H9 (cell line): ENCODE measurements around the gene HBZ. TPM values are rescaled to one million over a fixed set of nuclear protein-coding genes. Genes with fewer than 3 reads are reported as not detected.

Experiments used
- DNase-seq: peaks from one replicate; pipeline ENCODE4 v3.0.0-alpha.2; 2017
- H2AFZ ChIP-seq: one replicate; pipeline ENCODE4 v1.6.1; 2013; ENCODE audit warnings: mild to moderate bottlenecking, low read length, control low read depth, moderate library complexity
- H2AK5ac ChIP-seq: 2 replicates; pipeline ENCODE4 v1.6.1; 2013; ENCODE audit warnings: low read length, control low read depth, mixed read lengths; ENCODE audit not compliant: insufficient read length
- H2BK120ac ChIP-seq: one replicate; pipeline ENCODE4 v1.6.1; 2013; ENCODE audit warnings: low read depth, mild to moderate bottlenecking, low read length, control low read depth, inconsistent platforms; ENCODE audit not compliant: poor library complexity, severe bottlenecking
- H2BK12ac ChIP-seq: 2 replicates; pipeline ENCODE4 v1.6.1; 2013; ENCODE audit warnings: low read length, control low read depth, mixed read lengths, low read depth; ENCODE audit not compliant: insufficient read length
- H2BK15ac ChIP-seq: 2 replicates; pipeline ENCODE4 v1.6.1; 2013; ENCODE audit warnings: low read depth, low read length, control low read depth
- H2BK20ac ChIP-seq: one replicate; pipeline ENCODE4 v1.6.1; 2013; ENCODE audit warnings: low read depth, mild to moderate bottlenecking, low read length, control low read depth, inconsistent platforms; ENCODE audit not compliant: poor library complexity, severe bottlenecking
- H2BK5ac ChIP-seq: 2 replicates; pipeline ENCODE4 v1.6.1; 2013; ENCODE audit warnings: low read length, control low read depth, mixed read lengths; ENCODE audit not compliant: insufficient read length
- H3K14ac ChIP-seq: 2 replicates; pipeline ENCODE4 v1.6.1; 2013; ENCODE audit warnings: low read length, control low read depth; ENCODE audit not compliant: insufficient read depth
- H3K18ac ChIP-seq: 2 replicates; pipeline ENCODE4 v1.6.1; 2013; ENCODE audit warnings: low read depth, mild to moderate bottlenecking, mixed read lengths, low read length, control low read depth; ENCODE audit not compliant: insufficient read length
- H3K23ac ChIP-seq: 2 replicates; pipeline ENCODE4 v1.6.1; 2013; ENCODE audit warnings: low read length, control low read depth, mixed read lengths, low read depth; ENCODE audit not compliant: insufficient read length
- H3K23me2 ChIP-seq: 2 replicates; pipeline ENCODE4 v1.6.1; 2013; ENCODE audit warnings: low read depth, mild to moderate bottlenecking, mixed read lengths, low read length, control low read depth; ENCODE audit not compliant: insufficient read length, poor library complexity, severe bottlenecking
- H3K27ac ChIP-seq: 2 replicates; pipeline ENCODE4 v1.5.1; 2013; ENCODE audit warnings: low read length, control low read depth, mixed read lengths, low read depth; ENCODE audit not compliant: insufficient read length
- H3K27me3 ChIP-seq: 2 replicates; pipeline ENCODE4 v1.6.1; 2013; ENCODE audit warnings: low read length, control low read depth, inconsistent platforms; ENCODE audit not compliant: insufficient read depth
- H3K4ac ChIP-seq: 2 replicates; pipeline ENCODE4 v1.6.1; 2013; ENCODE audit warnings: low read depth, mild to moderate bottlenecking, control low read depth, inconsistent platforms, low read length, moderate library complexity
- H3K4me1 ChIP-seq: 2 replicates; pipeline ENCODE4 v1.6.1; 2013; ENCODE audit warnings: low read length, control low read depth, inconsistent platforms; ENCODE audit not compliant: insufficient read depth
- H3K4me2 ChIP-seq: 2 replicates; pipeline ENCODE4 v1.6.1; 2013; ENCODE audit warnings: low read length, control low read depth, mixed read lengths; ENCODE audit not compliant: insufficient read length, insufficient read depth
- H3K56ac ChIP-seq: 2 replicates; pipeline ENCODE4 v1.6.1; 2013; ENCODE audit warnings: low read depth, mild to moderate bottlenecking, mixed read lengths, low read length, control low read depth; ENCODE audit not compliant: insufficient read length
- H3K79me1 ChIP-seq: 2 replicates; pipeline ENCODE4 v1.6.1; 2013; ENCODE audit warnings: low read depth, mild to moderate bottlenecking, moderate library complexity, low read length, control low read depth, inconsistent platforms; ENCODE audit not compliant: insufficient read depth, poor library complexity, severe bottlenecking
- H3K79me2 ChIP-seq: 2 replicates; pipeline ENCODE4 v1.6.1; 2013; ENCODE audit warnings: low read length, control low read depth, inconsistent platforms; ENCODE audit not compliant: insufficient read depth
- H3K9ac ChIP-seq: 2 replicates; pipeline ENCODE4 v1.6.1; 2013; ENCODE audit warnings: low read length, control low read depth, mixed read lengths; ENCODE audit not compliant: insufficient read length; ENCODE audit errors: extremely low read depth
- H3K9me3 ChIP-seq: one replicate; pipeline ENCODE4 v1.6.1; 2013; ENCODE audit warnings: low read depth, low read length, inconsistent platforms; ENCODE audit not compliant: control insufficient read depth
- H3T11ph ChIP-seq: one replicate; pipeline ENCODE4 v1.6.1; 2013; ENCODE audit warnings: mild to moderate bottlenecking, low read length, control low read depth, inconsistent platforms
- H4K20me1 ChIP-seq: one replicate; pipeline ENCODE4 v1.6.1; 2013; ENCODE audit not compliant: control insufficient read depth, insufficient read length, insufficient read depth
- H4K5ac ChIP-seq: 2 replicates; pipeline ENCODE4 v1.6.1; 2013; ENCODE audit warnings: low read depth, mild to moderate bottlenecking, mixed read lengths, low read length, control low read depth; ENCODE audit not compliant: insufficient read length
- H4K8ac ChIP-seq: replicated peaks from 2 replicates; pipeline ENCODE4 v1.6.1; 2013; ENCODE audit warnings: low read length, control low read depth, mixed read lengths, low read depth; ENCODE audit not compliant: insufficient read length
- H4K91ac ChIP-seq: 2 replicates; pipeline ENCODE4 v1.6.1; 2013; ENCODE audit warnings: low read depth, mild to moderate bottlenecking, moderate library complexity, mixed read lengths, low read length, control low read depth; ENCODE audit not compliant: insufficient read length
- H3K27ac Mint-ChIP-seq, 3 experiments: 2 replicates in 2 of 3; 3 replicates in 1 of 3; pipeline ENCODE4 v1.8.0; 2020 to 2021; ENCODE audit warnings: mixed read lengths in 3 of 3, mild to moderate bottlenecking in 1 of 3, moderate library complexity in 1 of 3
- H3K27me3 Mint-ChIP-seq: 2 replicates; pipeline ENCODE4 v1.8.0; 2021; ENCODE audit warnings: low read depth, mild to moderate bottlenecking, moderate library complexity, mixed read lengths
- H3K36me3 Mint-ChIP-seq, 3 experiments: 2 replicates in 2 of 3; 3 replicates in 1 of 3; pipeline ENCODE4 v1.8.0; 2020 to 2021; ENCODE audit warnings: low read depth in 3 of 3, mixed read lengths in 3 of 3; ENCODE audit not compliant: insufficient read depth in 1 of 3
- H3K4me1 Mint-ChIP-seq, 2 experiments: 2 replicates each; pipeline ENCODE4 v1.8.0; 2020; ENCODE audit warnings: mixed read lengths in 2 of 2
- H3K4me3 Mint-ChIP-seq, 2 experiments: 2 replicates in 1 of 2; 3 replicates in 1 of 2; pipeline ENCODE4 v1.8.0; 2020 to 2021; ENCODE audit warnings: mild to moderate bottlenecking in 2 of 2, mixed read lengths in 2 of 2, moderate library complexity in 1 of 2
- H3K9me3 Mint-ChIP-seq, 2 experiments: 2 replicates in 1 of 2; 3 replicates in 1 of 2; pipeline ENCODE4 v1.8.0; 2020; ENCODE audit warnings: mild to moderate bottlenecking in 2 of 2, mixed read lengths in 2 of 2, moderate library complexity in 1 of 2
- CTCF ChIP-seq: fragments of 200-600 bp; sonication (generic); conservative IDR thresholded peaks from 3 replicates; pipeline ENCODE4 v1.8.0; 2021; ENCODE audit warnings: antibody characterized with exemption, mild to moderate bottlenecking
- WGBS: extraction: QIAGEN DNeasy Blood & Tissue Kit; methylation state at CpG from one replicate; pipeline ENCODE4 v1.1.7; 2013; ENCODE audit warnings: missing lambda C conversion rate, low lambda C conversion rate, mixed read lengths; ENCODE audit not compliant: insufficient read length; ENCODE audit errors: extremely low coverage; 5-methylcytosine and 5-hydroxymethylcytosine counted together
- total RNA-seq: library from RNA; stranded (reverse); gene quantifications from 2 replicates; pipeline ENCODE4 v1.2.1, GENCODE V29; 2021

Gene HBZ
- total RNA-seq, 1 experiment from 2014 or later = not detected

DNA sequence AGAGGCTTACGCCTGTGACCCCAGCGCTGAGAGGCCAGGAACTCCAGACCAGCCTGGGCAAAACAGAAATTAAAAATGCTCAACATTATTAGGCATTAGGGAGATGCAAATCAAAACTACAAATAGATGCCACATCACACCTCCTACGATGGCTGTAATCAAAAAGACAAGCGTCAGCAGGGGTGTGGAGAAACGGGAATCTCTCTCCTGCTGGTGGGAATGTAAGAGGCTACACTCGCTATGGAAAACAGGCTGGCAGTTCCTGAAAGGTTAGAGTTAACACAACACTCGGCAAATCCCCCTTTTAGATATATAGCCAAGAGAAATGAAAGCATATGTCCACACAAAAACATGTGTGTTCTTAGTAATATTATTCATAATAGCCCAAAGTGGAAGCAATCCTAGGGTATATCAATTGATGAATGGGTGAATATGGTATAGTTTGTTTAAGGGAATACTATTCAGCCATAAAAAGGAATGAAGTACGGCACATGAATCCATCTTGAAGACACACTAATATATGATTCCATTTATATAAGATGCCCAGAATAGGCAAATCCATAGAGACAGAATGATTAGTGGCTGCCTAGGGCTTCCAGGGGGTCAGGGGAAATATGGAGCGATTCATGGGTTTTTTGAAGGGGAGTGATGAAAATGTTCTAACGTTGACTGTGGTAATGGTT is 12.1 kb upstream of the HBZ start:
- no peaks in the 10 kb centered on the region for H3K9me3 Mint-ChIP-seq
- no peak overlapping the region for H3K18ac ChIP-seq
- no peak overlapping the region for H2BK12ac ChIP-seq
- no peak overlapping the region for H2BK5ac ChIP-seq
- no peak overlapping the region for H3K9ac ChIP-seq
- no peaks in the 10 kb centered on the region for H3K79me2 ChIP-seq
- no peak overlapping the region for H2AFZ ChIP-seq
- H3K56ac ChIP-seq = no peak overlapping the region
- no peaks in the 10 kb centered on the region for H3K4me1 ChIP-seq
- H2BK15ac ChIP-seq = no peak overlapping the region
- H4K91ac ChIP-seq = no peak overlapping the region
- no peak overlapping the region for H2BK20ac ChIP-seq
- H4K20me1 ChIP-seq = no peaks in the 10 kb centered on the region
- peak overlapping the region in 1 of 2 experiments; percentile 3; a peak in 1 of 5 replicates for H3K4me3 Mint-ChIP-seq
- no peaks in the 10 kb centered on the region for H3K23me2 ChIP-seq
- no peak overlapping the region for H3K27ac ChIP-seq
- no peak overlapping the region for H3K23ac ChIP-seq
- peaks cover 0 to 2% (median 0%) of the 10 kb centered on the region in 3 experiments; a peak in 2 of 7 replicates for H3K36me3 Mint-ChIP-seq
- peaks cover 16% of the 10 kb centered on the region for H3K27me3 Mint-ChIP-seq
- no peaks in the 10 kb centered on the region for H3K79me1 ChIP-seq
- H3K4me2 ChIP-seq = no peak overlapping the region
- no peak overlapping the region for H3K14ac ChIP-seq
- H4K8ac ChIP-seq = no peak overlapping the region
- peak; percentile 29; the same call in 1 of the 3 replicates for TF ChIP-seq CTCF
- H3K9me3 ChIP-seq = no peaks in the 10 kb centered on the region
- WGBS = no CpG with 5 or more reads among the region's 10 CpGs
- H3K27me3 ChIP-seq = no peaks in the 10 kb centered on the region; the same call in 1 of the 2 replicates
- H3T11ph ChIP-seq = no peak overlapping the region
- H3K4me1 Mint-ChIP-seq = no peaks in the 10 kb centered on the region; a peak in 1 of 4 replicates
- H2BK120ac ChIP-seq = no peak overlapping the region
- DNase-seq = no peak
- H4K5ac ChIP-seq = no peak overlapping the region
- no peak overlapping the region for H2AK5ac ChIP-seq
- H3K4ac ChIP-seq = no peak overlapping the region
- H3K27ac Mint-ChIP-seq = no peak overlapping the region
